ENCODE data around the gene MYNN.

DNA sequence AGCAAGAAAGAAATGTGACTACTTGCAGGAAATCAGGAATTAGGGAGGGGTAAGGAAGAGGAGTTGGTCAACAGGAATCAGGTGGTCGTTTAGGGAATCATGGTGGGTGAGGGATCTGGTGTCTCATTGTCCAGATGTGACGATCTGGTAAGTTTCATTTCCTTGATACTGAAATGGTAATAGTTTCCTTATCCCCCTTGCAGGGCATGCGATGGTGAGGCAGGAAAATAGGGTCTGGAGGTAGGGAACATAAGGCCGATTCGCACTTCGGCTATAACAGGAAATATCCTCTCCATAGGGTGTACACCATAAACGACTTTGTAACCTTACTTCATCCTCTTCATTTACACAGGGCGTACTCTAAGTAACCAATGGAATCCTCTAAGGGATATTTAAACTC lies 40.1 kb downstream of the MYNN start:
- no peak for TF ChIP-seq CTCF (IDR thresholded peaks at IDR 0.05; ENCODE audit: low read length)
- no peak for TF ChIP-seq EZH2 (optimal IDR thresholded peaks at IDR 0.05; ENCODE audit: low read depth, low read length)

All from MM.1S (cell line).